GM21360 (cell line): ENCODE data around the gene EXOC7.
"Not testable (repeated sequence)": the region's sequence is repeated elsewhere in the genome, so short reads cannot be mapped to it uniquely, and the experiment has no call there.

Experiments
- ATAC-seq: cut with Tn5 transposase; IDR thresholded peaks from one replicate; pipeline ENCODE4 v1.9.1; 2021; ENCODE audit warnings: mild to moderate bottlenecking, moderate library complexity; ENCODE audit not compliant: unreplicated experiment

Gene EXOC7

GRCh38 chr17:76088868-76089576 is 14.6 kb downstream of the EXOC7 start:
- no peak for ATAC-seq

- ATAC-seq, result no peak
Observed at GRCh38 chr17:76088041-76088867, 15.3 kb downstream of the EXOC7 start.

GRCh38 chr17:76087531-76087930 is 16.1 kb downstream of the EXOC7 start:
- ATAC-seq, result no peak

- ATAC-seq, result no peak
Observed at GRCh38 chr17:76086384-76086783, 17.2 kb downstream of the EXOC7 start.

- ATAC-seq, result no peak
Observed at GRCh38 chr17:76085731-76086366, 17.7 kb downstream of the EXOC7 start.

GRCh38 chr17:76085066-76085730 is 18.4 kb downstream of the EXOC7 start:
- no peak for ATAC-seq

GRCh38 chr17:76083536-76084182 is 19.9 kb downstream of the EXOC7 start:
- no peak for ATAC-seq

GRCh38 chr17:76082326-76083251 is 21.0 kb downstream of the EXOC7 start:
- ATAC-seq, result no peak

GRCh38 chr17:76081295-76082210 is 22.0 kb downstream of the EXOC7 start:
- ATAC-seq, result no peak

- ATAC-seq, result no peak
Observed at GRCh38 chr17:76080768-76081287, 22.8 kb downstream of the EXOC7 start.

- no peak for ATAC-seq
Observed at GRCh38 chr17:76079956-76080767, 23.4 kb downstream of the EXOC7 start.

GRCh38 chr17:76079535-76079955 is 24.0 kb downstream of the EXOC7 start:
- no peak for ATAC-seq

- no peak for ATAC-seq
Observed at GRCh38 chr17:76078860-76079534, 24.6 kb downstream of the EXOC7 start, which contains the start of gene ZACN. ZACN (plus strand) TSS chr17:76079182; CDS start chr17:76079265, 83 bp downstream.

GRCh38 chr17:76078370-76078769 is 25.2 kb downstream of the EXOC7 start:
- ATAC-seq, result not testable (repeated sequence)

- ATAC-seq, result no peak
Observed at GRCh38 chr17:76077584-76078110, 25.9 kb downstream of the EXOC7 start.

- ATAC-seq, result no peak
Observed at GRCh38 chr17:76076765-76077583, 26.6 kb downstream of the EXOC7 start.
